22Rv1 (cell line): ENCODE results near the gene INTU.

Experiments
- H3K27ac ChIP-seq: fragments of 450-650 bp; 2 replicates; pipeline ENCODE4 v1.5.1; 2017
- ZFX ChIP-seq: fragments of 450-650 bp; IDR thresholded peaks from 2 replicates; pipeline ENCODE4 v1.6.1; 2017; ENCODE audit warnings: antibody characterized with exemption, borderline replicate concordance
- TF ChIP-seq, protein P1 (sequence below): fragments of 450-650 bp; IDR thresholded peaks from 2 replicates; pipeline ENCODE4 v1.5.1; 2017; ENCODE audit warnings: mild to moderate bottlenecking

INTU gene

DNA sequence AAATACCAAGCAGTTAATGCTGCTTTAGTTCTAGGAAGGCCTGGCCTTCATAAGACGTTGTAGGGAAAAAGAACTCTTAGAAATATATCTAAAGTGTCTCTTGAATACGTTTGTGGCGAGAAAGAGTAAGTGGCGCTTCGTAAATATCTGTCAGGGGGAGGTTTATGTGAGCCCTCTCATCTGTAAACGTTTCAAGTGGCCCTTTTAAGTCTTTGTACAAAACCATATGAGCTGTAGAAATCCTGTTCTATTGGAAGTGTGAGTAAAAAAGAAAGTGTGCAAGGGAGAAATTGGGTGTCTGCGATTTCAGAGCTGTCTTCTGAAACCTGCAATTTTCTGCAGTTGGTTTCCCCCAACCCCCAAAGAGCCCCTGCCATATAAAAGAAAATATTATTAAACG lies 8.6 kb upstream of the INTU start:
- H3K27ac ChIP-seq = no peak overlapping the region
- TF ChIP-seq, protein P1, sequence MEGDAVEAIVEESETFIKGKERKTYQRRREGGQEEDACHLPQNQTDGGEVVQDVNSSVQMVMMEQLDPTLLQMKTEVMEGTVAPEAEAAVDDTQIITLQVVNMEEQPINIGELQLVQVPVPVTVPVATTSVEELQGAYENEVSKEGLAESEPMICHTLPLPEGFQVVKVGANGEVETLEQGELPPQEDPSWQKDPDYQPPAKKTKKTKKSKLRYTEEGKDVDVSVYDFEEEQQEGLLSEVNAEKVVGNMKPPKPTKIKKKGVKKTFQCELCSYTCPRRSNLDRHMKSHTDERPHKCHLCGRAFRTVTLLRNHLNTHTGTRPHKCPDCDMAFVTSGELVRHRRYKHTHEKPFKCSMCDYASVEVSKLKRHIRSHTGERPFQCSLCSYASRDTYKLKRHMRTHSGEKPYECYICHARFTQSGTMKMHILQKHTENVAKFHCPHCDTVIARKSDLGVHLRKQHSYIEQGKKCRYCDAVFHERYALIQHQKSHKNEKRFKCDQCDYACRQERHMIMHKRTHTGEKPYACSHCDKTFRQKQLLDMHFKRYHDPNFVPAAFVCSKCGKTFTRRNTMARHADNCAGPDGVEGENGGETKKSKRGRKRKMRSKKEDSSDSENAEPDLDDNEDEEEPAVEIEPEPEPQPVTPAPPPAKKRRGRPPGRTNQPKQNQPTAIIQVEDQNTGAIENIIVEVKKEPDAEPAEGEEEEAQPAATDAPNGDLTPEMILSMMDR = no peak
- TF ChIP-seq ZFX = no peak

DNA sequence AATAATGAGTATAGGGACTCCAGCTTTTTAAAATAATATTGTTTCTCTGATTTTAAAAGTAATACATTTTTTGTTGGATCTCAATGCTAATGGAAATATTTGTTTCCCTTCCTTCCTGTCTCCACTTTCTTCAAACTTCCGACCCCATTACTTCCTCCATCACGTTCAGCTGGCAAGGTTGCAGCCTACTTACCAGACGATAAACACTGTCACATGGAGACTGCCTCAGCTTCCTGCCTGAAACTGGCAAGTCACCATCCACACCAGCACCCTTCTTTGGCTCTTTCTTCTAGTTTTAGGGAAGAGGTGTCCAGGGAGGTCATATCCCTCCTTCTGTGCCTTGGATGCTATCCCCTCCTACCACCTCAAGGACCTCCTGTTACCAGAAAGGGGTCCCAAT lies 3.4 kb upstream of the INTU start:
- H3K27ac ChIP-seq = no peak overlapping the region
- TF ChIP-seq ZFX = no peak
- TF ChIP-seq, protein P1 = no peak

- TF ChIP-seq, protein P1 = no peak
- TF ChIP-seq ZFX = no peak
Observed at GRCh38 chr4:127630152-127630551, 2.6 kb upstream of the INTU start.

GRCh38 chr4:127631420-127631819 lies 1.3 kb upstream of the INTU start:
- H3K27ac ChIP-seq = no peak overlapping the region
- TF ChIP-seq, protein P1 = no peak
- no peak for TF ChIP-seq ZFX

More at GRCh38 chr4:127630152-127630551, 2.6 kb upstream of the INTU start:
- H3K27ac ChIP-seq = no peak overlapping the region

DNA sequence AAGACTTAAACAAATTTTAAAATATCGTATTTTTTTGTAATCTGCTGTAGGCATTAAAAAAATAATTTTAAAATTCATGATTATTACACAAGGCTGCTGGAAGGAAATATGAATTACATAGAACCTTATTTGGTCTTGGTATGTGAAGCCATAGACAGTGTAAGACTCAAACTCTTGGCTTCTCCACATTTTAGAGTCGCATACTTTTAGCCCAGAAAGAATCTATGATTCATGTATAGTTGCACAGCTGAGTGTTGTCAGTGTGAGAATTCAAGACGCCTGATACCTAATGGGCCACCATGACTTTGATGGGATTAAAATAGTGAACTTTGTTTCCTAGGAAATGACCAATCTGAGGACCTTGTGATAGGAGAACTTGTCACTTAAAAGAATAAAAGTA lies 1.4 kb downstream of the INTU start:
- TF ChIP-seq ZFX = no peak
- TF ChIP-seq, protein P1 = no peak
- no peak overlapping the region for H3K27ac ChIP-seq

DNA sequence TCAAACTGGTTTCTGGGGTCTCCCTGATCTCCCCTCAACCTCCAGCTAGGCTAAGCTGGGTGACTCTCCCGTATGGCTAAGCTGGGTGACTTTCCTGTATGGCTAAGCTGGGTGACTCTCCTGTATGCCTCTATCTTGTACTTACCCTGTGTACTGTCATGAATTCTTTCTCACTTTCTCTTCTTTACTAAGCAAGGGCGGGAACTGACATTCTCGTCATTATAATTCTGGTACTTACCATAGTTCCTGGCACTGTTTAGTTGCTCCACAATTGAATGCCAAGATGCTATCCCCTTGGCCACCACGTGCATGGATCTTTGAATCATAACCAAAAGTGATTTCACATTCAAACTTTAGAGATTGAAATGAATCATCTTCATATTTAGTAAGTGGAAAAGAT lies 8.8 kb downstream of the INTU start:
- TF ChIP-seq ZFX = no peak
- TF ChIP-seq, protein P1 = no peak
- H3K27ac ChIP-seq = no peak overlapping the region

DNA sequence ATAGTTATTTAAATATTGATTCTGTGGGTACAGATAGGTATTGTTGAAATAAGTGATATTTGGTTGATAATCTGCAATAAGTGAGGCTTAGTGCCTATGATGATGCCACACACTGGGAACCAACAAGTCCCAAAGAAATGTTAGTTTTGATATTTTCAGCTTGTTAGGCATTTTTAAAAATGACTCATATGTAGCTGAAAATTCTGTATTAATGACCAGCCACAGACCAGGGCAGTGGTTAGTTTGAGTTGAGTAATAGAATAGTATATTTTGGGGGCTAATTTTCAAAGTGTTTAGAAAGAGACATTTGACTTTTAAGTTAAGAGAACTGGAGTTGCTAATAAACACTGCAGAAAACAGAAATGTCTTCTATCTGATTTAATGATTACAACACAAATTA lies 9.4 kb downstream of the INTU start:
- no peak overlapping the region for H3K27ac ChIP-seq
- no peak for TF ChIP-seq ZFX
- TF ChIP-seq, protein P1 = no peak
